GM21515 (cell line): Measurements from ENCODE around the gene FAM107B.
"Not testable (repeated sequence)": the region's sequence is repeated elsewhere in the genome, so short reads cannot be mapped to it uniquely, and the experiment has no call there.

Experiments
- ATAC-seq: cut with Tn5 transposase; IDR thresholded peaks from one replicate; pipeline ENCODE4 v1.9.1; 2021; ENCODE audit not compliant: unreplicated experiment

Gene FAM107B

DNA sequence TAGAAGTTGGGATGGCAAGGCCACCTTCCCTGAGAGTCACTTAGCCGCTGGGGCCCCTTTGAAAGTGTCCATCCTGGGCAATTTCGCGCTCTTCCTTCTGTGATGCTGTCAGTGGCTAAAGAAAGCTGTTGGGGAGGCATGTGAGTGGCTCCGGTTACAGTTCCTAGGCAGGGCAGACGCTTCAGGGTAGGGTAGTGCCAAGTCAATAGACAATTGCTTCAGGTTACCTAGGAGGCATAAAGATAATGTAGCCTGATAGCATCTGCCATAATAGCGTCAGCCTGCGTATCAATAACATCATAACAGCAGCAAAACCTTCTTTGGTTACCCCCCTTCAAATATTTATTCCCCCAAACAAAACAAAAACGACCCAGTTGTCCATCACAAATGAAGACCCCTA is at the start of gene FAM107B:
Gene FAM107B (minus strand): TSS at position 101 of the 400 bp plus-strand sequence. CDS start 234 bp downstream, outside the sequence.
- no peak for ATAC-seq

DNA sequence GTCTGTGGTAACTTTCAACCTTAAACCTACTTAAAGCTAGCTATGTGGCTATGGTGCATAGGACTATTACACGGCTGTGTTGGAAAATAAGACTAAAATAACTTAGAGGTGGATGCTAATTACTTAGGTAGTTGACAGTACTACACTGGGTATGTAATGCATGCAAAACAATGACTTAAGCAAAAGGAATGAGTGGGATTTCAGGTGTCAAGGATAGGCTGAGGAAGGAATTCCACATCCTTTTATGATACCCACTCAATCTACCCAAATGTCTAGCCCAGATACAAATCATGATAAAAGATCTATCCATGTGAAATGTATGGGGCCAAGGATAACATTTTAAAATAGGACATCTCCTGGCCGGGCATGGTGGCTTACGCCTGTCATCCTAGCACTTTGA is 49.3 kb upstream of the FAM107B start:
- no peak for ATAC-seq

DNA sequence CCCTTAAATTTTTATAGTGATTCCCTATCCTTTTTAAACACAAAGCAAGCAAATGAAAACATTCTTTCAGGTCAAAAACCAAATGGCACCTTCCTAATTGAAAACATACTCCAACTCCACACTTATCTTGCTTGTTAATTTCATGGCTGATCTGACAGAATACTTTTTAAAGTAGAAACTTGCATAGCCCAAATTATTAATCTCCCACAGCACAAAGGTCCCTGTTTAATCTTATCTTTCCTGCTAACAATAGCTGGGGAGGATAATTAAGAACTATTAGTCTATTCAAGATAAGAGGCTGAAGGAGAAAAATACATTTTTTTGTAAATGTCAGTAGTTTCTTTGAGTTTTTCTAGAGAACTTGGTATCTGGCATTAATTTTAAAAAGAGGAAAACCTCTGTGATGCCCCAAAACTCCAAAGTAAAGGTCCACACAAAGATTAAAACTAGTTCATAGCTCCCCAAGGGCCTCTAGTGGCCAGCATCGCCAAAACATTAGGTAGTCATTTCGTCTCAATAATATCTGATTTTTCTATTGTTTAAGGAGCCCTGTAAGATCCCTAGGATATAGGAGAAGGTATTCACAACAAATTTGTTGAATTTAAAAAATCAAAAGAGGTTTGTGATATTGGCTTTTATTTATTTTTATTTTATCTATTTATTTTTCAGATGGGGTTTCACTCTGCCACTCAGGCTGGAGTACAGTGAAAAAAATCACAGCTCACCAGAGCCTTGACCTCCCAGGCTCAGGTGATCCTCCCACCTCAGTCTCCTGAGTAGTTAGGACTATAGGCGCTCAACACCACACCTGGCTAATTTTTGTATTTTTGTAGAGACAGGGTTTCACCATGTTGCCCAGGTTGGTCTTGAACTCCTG is 48.4 kb upstream of the FAM107B start:
- ATAC-seq: no peak

DNA sequence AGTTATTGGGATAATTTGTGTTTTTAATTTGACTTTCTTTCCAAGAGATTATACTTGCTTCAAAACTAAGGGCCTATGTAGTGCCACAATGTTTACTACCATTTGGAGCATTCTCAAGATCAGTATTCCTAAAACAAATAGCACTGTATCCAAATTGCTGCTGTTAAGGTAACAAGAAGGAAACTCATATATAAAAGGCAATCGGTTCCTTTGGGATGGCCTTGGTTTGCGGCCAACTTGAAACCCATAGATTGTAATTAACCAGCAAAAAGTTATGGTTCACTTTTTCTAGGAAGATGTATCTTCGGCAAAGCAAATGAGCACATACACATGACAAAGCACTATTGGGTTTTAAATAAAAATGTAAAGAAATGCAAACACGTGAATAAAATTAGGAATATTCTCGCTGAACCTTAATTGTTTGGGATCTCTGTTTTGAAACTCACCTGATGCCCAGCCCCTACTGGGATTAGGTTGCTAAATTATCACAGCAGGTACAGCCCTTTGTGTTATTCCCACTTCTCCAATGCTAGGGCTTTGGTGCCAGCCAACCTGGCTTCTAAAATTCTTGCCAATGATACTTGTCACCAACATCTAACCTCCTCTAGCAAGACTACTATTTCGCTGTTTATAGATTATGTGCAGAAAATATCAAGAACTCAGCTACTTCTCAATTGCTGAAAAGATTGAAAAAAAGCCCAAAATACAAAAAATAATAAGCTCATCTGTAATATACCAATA is 47.1 kb upstream of the FAM107B start:
- ATAC-seq: no peak

DNA sequence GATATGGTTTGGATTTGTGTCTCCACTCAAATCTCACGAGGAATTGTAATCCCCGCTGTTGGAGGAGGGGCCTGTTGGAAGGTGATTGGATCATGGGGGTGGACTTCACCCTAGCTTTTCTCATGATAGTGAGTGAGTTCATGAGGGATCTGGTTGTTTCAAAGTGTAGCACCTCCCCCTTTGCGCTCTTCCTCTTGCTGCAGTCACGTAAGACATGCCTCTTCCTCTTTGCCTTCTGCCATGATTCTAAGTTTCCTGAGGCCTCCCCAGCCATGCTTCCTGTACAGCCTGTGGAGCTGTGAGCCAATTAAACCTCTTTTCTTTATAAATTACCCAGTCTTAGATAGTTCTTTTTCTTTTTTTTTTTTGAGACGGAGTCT is 46.1 kb upstream of the FAM107B start:
- no peak for ATAC-seq

DNA sequence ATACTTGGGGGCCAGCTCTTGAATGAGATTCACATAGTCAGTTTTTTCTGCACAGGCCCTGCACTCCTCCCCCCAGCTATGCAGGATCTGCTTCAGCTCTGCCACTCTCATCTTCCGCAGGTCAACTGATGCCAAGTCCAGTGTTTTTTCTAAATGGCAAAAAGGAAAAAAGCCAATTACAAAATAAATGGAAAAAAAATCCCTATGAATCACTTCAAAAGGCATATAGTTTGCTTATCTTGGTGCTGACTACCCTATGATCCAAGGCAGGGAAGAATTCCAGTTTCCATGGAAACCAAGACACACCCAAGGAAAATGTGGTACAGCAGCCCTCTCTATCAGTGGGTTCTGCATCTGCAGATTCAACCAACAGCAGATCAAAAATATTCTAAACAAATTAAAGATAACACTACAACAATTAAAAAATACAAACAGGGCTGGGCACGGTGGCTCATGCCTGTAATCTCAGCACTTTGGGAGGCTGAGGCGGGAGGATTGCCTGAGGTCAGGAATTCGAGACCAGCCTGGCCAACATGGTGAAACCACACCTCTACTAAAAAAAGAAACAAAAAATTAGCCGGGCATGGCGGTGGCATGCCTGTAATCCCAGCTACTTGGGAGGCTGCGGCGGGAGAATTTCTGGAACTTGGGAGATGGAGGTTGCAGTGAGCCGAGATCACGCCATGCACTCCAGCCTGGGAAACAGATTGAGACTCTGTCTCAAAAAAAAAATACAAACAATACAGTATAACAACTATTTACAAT is 45.5 kb upstream of the FAM107B start:
- no peak for ATAC-seq

DNA sequence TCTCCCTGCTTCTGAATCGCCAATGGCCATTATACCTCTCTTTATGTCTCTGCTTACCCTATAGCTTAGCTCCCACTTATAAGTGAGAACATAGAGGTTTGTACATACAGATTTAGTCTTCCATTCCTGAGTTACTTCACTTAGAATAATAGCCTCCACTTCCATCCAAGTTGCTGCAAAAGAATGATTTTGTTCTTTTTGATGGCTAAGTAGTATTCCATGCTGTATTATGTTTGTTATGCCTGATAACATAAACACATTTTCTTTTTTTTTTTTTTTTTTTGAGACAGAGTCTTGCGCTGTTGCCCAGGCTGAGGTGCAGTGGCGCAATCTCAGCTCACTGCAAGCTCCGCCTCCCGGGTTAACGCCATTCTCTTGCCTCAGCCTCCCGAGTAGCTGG is 42.0 kb upstream of the FAM107B start:
- ATAC-seq: not testable (repeated sequence)

DNA sequence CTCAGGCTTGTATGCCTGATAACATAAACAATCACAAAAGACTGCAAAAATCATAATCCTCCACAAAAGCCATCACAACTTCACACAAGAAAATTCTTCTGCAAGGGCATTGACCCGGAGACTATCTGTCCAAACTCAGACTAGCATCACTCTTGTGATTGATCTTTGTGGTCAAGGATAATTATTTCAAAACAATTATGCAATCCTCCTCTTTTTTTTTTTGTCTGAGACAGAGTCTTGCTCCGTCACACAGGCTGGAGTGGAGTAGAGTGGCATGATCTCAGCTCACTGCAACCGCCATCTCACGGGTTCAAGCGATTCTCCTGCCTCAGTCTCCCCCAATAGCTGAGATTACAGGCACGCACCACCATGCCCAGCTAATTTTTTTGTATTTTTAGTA is 41.0 kb upstream of the FAM107B start:
- ATAC-seq: no peak

DNA sequence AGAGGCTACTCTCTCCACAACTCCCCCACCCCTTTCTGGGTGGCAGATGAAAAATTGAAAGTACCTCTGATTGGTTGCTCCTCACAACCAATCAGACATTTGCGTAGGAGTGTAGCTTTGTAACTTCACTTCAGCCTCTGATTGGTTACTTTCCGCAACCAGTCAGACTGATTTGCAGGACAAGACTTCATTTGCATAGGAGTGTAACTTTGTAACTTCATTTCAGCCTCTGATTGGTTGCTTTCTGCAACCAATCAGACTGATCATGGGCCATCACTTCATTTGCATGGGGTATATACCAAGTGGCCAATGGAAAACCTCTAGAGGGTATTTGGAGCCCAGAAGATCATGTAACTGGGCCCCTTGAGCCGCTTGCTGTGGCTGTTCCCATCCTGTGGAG is 37.6 kb upstream of the FAM107B start:
- ATAC-seq: no peak

DNA sequence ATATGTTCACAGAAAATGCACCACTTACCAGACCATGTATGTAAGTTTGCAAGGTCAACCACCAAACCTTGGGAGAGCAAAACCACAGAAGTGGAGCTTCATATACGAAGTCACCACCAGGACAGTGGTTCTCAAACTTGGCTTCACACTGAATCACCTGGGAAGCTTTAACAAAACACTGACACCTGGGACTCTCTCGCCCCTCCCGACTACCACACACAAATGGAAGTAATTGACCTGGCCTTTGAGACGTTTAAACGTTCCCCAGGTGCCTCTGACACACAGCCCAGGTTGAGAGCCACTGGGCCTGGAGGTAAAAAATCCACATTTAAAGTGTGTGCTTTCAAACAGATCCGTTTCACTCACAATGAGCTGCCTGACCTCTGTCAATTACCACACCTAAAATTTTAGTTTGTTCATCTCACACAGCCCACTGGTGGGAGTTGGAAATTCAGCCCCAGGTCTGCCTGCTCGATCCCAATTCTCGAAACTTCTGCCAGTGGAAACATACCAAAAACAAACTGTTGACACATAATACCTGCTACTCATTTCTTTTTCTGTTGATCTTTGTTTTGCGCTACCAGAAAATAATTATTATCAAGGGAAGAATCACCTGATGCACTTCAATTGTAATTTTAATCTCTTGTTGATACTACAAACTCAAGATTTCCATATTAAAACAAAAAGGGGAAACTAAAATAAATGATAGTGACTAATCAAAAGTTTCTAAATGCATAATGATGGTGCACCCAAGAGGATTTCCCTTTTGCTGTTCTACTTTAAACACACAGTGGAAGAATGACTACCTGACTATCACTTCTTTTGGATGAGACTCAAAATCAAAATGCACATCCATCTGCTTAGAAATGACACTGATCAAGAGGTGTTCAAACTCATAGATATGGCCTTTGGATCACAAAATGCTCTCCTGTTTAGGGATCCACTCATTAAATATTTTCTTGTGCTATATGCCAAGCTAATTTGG is 36.6 kb upstream of the FAM107B start:
- ATAC-seq: no peak

DNA sequence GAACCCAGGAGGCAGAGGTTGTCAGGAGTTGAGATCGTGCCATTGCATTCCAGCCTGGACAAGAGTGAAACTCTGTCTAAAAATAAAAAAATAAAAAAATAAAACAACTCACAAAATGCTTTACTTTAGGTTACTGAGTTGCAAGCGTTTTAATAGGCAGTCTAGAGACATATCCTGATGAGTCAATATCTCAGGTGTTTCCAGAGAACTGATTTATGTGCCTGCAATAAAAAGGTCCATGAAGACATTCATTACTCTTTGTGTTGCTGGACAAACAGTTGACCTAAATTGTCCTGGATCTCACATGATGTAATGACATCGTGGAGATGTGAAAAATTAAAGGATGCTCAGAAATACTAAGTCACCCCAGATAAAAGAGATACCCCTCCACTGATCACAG is 31.6 kb upstream of the FAM107B start:
- ATAC-seq: no peak

DNA sequence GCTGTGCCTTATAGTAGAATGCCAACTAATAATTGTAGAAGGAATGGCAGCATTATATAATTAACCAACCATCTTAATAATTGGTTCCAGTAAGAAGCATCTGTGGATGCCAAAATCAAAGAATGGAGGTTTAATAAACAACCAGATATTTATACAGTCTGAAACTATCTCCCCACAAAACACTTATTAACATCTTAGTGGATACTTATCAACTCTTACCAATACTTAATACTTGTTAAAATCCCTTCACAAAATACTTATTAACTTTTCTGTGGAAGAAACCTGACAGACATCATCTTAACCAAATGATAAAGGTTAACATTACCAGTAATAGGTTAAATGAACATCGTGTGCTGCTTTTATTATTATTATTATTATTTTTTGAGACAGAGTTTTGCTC is 29.1 kb upstream of the FAM107B start:
- ATAC-seq: no peak

DNA sequence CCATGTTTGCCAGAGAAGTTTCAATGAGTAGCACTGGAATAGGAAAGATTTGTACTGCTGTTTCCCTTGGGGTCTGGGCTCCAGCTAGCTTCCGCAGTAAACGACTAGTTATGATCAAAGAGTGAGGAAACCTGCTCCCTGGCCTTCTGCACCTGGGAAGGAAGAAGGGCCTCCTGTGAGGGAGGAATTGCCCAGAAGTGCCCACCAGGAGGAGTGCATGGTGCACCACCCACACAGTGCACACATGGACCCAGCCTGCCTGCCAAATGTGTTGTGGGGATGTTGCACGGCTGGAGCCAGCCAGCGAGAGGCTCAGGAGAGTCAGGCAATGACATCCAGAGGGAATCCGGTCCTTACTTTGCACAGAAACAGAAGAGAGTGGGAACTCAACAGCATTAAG is 27.0 kb upstream of the FAM107B start:
- no peak for ATAC-seq

DNA sequence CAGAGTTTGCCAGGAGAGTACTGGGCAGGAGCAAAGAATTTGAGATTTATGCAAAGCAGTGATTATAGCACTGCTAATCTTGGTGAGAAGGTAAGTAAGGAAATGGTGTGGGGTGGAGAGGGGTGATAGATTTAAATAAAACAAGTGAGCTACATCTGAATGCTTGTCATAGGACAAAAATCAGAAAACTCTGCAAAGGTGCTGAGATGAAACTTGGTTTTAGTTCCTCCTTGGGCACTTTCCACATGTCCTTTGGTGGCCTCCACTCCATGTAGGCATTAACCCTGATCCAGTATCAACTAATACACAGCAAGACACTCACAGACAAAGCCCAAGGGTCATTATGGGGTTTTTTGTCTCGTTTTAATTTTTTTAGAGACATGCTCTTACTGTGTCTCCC is 25.7 kb upstream of the FAM107B start:
- ATAC-seq: no peak

DNA sequence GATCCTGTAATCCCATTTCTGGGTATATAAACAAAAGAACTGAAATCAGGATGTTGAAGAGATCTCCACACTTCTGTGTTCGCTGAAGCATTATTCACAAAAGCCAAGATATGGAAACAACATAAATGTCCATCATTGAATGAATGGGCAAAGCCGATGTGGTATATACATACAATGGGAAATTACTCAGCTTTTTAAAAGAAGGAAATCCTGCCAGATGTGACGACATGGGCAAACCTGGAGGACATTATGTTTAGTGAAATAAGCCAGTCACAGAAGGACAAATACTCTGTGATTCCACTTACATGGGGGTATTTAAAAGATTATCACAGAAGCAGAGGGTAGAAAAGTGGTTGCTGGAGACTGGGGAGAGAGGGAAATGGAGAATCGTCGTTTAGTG is 23.9 kb upstream of the FAM107B start:
- ATAC-seq: no peak

DNA sequence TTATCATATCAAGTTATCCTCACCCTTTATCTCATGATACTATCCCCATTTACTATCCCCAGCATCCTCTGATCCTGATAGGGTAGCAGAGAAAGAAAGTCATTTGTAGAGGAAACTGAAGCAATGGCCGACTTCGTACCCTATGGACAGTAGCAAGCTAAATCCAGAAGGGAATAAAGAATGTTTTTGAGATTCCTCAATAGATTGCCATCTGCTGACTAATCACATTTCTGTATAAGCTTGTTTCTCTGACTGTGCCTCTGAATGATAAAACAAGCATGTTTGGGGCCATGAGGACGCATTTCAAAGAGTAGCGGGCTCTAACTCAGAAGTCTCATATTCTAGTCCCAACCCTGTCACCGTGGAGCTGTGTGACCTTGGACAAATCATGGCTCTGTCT is 13.2 kb upstream of the FAM107B start:
- no peak for ATAC-seq

DNA sequence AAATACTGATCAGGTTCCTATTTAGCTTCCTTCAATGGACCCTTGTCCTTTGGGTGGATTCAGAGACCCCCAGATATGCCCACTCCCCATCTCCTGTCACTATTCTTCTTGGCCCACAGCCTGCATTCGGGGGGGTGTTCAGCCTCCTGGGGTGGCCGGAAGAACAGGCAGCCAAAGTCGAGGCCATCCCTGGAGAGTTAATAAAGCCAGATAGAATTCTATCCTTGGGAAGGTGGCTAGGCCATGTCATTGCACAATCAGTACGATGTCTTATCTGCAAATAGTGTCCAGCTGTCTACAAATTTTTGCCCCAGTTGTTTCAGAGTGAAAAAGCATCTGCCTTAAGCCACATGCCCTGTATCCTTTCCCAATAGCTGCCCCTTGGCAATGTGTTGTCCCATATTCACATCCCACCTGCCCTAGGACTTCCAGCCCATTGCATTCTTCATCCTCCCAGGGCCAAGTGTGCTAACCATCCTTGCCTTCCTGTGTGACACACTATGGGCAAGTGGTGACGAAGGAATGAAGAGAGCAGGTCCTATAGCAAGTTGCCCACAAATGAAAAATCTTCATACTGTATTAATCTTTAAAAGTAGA is 9.9 kb upstream of the FAM107B start:
- ATAC-seq: no peak

DNA sequence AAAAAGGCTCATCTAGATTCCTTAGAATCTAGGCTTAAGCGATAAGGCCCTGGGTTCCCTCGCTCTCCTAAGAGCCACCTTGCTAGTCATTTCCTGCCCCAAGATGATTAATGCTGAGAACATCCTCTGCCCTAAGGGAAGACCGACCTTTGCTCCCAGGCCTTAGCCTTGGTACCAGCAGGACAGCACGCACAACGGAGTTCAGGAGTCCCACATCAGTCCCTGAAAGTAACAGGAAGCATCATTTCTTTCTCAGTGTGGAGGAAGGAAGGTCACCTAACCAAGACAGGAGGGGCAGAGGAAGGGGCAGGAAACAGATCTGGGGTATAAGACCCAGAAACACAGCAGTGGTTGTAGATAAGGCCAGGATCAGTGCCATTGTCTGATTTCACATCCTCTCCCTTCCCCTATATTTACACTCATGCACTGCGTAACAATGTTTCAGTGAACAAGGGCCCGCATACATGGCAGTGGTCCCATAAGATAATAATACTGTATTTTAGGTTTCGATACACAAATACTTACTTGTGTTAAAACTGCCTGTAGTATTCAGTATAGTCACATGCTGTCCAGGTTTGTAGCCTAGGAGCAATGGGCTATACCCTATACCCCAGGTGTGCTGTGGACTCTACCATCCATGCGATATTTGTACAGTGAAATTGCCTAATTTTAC is 8.1 kb upstream of the FAM107B start:
- ATAC-seq: no peak

DNA sequence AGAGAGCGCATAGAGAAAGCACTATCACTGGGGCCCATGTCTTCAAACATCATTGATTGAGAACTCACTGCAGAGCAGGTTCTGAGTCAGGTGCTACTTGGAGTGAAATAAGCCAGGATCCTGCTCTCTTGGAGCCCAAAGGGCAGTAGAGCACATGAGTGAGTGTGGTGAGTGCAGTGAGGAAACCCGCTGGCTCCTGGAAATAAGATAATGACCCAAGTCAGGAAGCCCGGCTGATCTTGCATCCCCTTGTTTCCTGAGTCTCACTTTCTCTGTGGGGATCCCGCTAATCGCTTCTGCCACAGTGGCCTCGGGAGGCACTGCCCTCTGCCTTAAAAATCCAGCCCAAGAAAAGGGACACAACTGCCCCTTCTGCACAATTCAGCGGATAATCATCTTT is 7.1 kb upstream of the FAM107B start:
- ATAC-seq: no peak
